Measurements from ENCODE around the gene TMEM239.
A peak's percentile ranks its signal among the peaks of the same experiment; 100 is the strongest.
"Not testable (repeated sequence)": the region's sequence is repeated elsewhere in the genome, so short reads cannot be mapped to it uniquely, and the experiment has no call there.

The TMEM239 gene

DNA sequence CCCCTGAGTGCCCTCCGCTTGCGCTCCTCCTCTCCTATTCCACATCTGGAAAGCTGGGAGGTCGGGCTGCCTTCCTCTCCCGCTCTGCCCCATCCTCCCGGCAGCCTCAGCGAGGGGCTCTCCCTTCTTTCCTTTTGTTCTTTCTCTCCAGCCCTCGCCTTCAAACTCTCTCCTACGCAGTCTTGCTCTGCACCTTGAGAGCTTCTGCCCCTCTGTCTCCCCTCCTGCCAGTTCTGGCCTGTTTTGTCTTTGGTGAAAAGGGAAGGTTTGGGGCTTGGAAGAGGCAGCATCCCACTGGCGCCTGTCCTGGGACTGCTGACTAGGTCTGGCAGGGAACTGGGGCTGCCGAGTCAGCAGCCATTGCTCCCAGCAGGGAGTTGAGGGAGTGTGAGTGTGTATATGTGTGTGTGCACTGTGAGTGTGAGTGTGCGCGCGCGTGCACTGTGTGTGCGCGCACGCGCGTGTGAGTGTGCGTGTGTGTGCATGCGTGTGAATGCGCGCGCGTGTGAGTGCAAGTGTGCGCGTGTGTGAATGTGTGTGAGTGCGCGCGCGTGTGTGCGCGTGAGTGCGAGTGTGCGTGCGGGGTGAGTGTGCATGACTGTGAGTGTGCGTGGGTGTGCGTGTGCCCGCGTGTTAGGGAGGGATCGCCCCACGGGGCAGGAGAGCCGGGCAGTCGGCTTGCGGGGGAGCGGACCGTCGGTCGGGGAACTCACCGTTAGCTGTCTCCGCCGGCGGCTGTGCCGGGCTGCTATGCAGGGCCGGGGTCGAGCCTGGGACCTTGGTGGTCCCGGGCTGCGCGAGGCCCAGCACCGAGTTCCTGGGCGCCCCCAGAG lies 16.3 kb upstream of the TMEM239 start:
- no peak for DNase-seq (ENCODE audit: low read depth)

DNA sequence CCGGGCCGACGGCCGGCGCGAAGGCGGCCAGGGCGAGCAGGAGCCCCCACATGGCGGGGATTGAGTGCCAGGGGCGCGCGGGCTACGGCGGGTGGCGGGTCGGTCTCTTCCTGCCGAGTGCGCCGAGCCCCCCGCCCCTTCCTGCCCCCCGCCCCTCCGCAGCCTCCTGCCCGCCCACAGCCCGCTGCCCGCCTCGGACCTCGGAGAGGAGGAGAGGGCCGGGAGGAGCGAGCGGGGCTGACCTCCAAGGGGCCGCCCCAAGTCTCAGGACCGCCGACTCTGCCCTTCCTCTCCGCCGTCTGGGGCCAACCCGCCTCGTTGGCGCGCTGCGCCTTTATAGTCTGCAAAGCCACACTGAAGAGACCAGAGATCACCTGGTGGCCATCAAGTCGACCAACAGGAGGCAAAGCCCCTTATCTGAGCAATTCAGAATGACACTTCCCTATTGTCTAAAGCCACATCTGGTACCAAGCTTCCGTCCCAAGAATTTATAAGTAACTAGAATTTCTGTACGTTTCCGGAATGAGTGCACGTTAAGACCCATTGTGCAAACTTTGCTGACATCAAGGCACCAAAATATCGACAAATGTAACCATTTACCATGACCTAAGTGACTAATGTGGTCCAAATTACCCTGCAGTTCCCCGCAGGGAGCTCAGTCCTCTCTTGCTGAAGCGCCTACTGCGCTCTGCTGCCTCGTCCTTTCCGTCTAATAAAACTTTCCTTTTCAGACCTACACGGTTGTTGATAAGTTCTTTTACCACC lies 15.5 kb upstream of the TMEM239 start, which contains the start of gene CPXM1:
Gene CPXM1 (minus strand): TSS at position 107 of the 765 bp plus-strand sequence. CDS start 55 bp downstream, at position 52.
- DNase-seq (ENCODE audit: low read depth): no peak

DNA sequence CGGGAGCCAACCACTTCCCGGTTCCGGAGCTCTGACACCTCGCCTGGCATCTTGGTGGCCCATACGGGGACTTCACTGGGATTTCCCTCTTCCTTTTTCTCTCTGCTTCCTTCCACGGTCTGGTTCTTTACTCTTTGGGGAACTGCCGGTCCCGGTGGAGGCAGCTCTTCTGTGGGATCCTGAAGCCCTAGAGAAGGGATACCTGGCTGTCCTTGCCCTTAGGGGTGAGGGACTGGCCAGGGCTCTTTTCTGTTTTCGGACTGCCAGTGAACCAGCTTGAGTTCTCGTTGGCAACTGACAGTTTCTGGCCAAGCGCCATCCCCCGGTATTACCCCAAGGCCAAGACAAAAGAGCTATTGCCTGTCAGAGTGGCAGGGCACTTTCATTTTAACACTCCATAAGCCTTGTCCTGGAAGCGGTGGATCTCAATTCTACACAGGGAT lies 14.9 kb upstream of the TMEM239 start:
- no peak for DNase-seq (ENCODE audit: low read depth)

DNA sequence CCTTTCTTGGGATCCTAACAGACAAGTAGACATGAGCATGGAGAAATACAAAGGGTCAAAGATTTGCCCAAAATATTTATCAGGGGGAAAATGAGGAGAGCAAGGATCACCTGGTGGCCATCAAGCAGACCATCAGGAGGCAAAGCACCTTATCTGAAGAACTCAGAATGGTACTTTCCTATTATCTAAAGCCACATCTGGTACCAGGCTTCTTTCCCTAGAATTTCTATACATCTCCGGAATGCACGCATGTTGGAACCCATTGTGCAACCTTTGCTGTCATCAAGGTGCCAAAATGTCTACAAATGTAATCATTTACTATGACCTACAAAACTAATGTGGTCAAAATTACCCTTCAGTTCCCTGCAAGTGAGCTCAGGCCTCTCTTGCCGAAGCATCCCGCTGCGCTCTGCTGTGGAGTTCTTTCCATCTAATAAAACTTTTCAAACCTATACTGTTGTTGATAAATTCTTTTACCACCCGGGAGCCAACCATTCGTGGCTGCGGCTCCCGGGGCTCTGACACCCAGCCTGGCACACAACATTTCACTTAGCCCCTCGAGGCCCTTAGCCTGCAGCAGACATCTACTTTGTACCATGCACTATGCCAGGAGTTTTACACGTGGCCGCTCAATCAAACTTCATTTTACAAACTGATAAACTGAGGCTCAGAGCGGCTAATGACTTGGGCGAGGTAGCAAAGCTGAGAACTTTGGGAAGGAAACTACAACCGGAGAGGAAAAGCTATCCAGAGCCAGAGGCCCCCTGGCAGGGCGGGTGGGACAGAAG lies 11.9 kb upstream of the TMEM239 start:
- DNase-seq (ENCODE audit: low read depth): no peak

DNA sequence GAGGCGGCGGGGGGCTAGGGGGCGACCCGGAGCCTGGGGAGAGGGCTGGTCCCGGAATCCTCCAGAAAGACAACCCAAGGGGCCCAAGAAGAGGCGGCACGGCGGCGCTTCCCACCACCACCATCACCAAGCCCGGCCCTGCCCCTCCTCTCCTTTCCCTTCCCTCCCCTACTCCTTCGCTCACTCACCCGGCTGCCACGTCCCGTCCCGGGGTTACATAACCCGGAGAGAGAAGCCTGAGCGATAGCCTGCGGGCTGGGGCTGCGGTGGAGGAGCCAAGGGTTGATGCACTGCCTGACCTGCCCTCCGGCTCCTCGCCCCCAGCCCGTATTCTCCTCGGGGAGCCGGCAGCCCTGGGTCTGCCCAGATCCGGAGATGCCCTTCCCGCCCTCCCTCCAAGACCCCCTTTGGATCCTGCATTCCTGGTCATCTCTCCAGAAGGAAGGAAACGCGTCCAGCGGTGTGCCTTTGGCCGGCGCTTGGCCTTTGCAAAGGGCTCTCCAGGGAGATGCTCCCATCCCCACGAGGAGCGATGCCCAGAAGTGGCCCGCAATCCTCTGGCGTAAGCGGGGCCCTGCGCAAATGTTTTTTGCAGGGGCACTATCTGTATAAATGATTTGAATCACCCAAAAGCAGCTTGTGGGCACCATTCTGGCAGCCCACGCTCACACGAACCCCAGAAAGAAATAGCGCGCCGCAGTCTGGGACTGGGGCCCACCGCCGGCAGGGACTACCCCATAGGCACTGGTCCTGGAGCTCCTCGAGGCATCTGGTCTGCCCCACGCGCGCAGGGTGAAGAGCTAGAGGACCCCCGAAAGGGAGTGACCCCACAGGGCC lies 11.1 kb upstream of the TMEM239 start:
- DNase-seq (ENCODE audit: low read depth): peak; percentile 47

DNA sequence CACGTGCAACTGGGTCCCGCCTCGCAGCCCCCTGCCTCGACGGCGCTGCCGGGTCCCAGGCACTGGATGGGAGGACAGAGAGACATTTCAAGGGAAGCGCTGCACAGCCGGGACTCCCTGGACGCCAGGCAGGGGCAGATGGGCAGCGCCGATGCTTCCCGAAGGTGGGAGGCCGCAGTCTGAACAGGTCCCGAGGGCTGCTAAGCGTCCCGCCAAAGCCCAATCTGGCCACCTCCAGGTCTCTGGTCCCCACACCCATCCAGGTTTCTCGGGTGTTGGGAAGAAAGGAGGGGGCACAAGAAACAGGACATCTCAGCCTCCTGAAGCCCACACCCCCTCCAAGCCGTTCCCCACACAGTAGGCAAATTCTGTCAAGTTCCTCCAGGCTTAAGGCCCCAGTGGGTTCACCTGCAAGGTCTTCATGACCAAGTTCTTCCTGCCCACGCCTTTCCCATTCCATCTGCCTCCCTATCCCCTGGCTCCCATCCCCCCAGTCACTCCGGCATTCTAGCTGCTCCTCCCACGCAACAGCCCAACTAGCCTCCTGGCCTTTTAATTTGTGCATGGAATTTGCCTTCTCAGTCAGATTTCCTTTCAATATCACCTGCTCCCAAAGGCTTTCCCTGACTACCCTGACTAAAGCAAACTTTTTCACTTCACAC lies 10.3 kb upstream of the TMEM239 start:
- DNase-seq (ENCODE audit: low read depth): no peak

DNA sequence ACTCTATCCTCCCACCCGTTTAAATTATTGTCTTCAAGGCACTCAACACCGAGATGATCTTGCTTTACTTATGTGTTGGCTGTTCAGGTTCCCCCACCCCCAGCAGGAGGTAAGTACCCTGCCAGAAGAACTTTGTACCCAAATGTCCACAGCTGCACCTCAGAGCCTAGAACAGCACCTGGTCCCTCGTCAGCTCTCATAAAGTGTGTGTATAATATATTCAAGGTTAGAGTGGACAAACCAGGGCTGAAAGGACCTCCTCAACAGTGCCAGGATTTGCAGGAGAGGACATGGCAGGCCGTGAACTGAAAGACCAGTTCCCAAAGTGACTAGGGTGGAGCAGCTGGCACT lies 9.8 kb upstream of the TMEM239 start:
- no peak for DNase-seq (ENCODE audit: low read depth)

DNA sequence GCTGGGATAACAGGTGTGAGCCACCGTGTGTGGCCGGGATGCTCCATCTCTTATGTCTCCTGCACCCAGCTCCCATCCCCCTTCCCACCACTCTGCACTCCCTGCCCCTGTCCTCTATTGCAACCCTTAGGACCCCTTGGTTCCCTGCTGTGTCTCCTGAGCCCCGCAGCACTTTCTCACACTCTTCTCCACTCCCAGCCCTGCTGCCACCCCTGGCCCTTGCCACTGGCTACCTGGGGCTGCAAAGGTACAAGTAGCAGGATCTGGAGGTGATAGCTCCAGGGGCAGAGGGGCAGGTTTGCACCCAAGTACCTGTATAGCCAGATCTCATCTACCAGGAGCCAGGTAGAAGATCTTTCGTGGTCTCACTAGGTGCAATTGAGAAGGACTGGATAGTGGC lies 9.1 kb upstream of the TMEM239 start:
- DNase-seq (ENCODE audit: low read depth): no peak

DNA sequence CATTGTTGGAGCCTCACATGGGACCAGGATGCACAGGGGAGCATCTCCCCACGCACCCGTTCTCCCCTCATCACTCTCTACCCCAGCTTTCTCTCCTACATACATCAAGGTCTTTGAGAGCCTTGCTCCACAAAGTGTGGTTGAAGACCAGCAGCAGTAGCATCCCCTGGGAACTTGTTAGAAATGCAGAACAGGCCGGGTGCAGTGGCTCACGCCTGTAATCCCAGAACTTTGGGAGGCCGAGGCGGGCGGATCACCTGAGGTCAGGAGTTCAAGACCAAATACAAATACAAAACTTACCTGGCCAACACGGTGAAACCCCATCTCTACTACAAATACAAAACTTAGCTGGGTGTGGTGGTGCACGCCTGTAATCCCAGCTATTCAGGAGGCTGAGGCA lies 8.2 kb upstream of the TMEM239 start:
- DNase-seq (ENCODE audit: low read depth): not testable (repeated sequence)

DNA sequence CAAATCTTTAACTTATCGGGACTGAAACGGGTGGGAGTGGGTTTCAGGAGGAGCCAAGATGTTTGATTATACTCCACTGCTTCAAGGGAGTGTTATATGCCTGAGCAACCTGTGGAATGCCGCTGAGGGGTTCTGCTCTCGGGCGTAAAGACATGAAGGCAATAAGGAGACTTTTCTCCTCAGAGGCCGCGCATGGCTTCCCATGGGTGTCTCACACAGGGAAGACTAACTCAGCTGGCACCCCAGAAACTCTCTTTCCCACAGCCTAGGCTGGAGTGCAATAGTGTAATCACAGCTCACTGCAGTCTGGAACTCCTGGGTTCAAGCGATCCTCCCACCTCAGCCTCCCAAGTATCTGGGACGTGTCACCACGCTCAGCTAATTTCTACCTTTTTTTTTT lies 6.5 kb upstream of the TMEM239 start:
- no peak for DNase-seq (ENCODE audit: low read depth)

DNA sequence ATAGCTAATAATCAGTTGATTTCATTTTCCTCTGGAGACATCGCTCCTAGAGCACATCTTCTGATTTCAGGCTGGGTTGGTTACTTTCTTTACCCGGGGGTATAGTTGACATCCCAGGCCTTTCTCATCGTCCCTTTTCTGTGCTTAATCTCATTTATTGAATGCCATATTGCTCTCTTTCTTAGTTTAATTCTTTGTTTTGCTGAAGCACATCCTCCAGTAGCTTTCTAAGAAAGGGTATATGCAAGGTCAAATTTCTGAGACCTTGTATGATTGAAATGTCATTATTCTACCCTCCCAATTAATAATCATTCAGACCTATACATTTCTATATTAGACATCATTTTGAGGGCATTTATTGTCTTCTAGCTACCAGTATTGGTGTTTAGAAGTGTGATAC lies 4.0 kb upstream of the TMEM239 start:
- DNase-seq (ENCODE audit: low read depth): no peak

DNA sequence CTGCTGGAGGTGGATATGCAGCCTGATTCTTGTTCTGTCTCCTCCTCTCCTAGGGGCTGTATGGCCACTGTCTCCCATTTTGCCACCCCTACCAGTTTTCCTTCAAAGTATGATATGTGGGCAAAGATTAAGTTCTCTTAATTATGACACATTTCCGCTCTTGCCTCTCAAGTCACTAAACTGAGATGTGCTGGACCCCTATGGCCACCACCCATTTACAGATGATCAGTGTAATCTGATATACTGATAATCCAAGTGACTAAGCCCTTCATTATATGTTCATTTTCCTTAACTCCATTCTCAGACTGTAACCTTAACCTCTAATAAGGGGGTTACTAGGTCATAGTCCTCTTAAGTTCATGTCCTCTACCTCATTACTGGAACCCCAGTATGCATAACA lies 2.1 kb upstream of the TMEM239 start:
- DNase-seq (ENCODE audit: low read depth): no peak

DNA sequence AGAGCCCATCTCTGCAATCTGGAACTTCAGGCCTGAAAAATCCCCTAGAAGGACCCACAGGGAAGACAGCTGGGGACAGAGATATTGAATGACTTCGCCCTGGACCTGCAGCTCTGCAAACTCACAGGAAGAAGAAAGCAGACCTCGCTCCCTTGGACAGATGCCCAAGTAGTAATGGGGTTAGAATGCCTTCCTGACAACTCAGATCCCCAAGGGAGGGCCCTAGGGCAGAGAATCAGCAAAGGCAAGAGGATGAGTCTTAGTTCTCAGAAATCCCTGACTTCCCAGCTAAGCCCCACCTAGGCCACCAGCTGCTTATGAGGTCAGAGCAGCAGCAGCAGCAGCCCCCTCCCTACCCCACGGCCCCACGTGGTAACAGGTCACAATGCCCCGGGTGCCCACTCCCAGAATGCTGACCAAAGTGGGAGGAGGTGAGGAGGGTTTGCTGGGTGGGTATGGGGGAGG lies 1.5 kb upstream of the TMEM239 start, which contains the start of gene C20orf141:
Gene C20orf141 (plus strand): TSS at position 401 of the 465 bp plus-strand sequence. CDS start 198 bp downstream, outside the sequence.
- DNase-seq (ENCODE audit: low read depth): peak; percentile 97

DNA sequence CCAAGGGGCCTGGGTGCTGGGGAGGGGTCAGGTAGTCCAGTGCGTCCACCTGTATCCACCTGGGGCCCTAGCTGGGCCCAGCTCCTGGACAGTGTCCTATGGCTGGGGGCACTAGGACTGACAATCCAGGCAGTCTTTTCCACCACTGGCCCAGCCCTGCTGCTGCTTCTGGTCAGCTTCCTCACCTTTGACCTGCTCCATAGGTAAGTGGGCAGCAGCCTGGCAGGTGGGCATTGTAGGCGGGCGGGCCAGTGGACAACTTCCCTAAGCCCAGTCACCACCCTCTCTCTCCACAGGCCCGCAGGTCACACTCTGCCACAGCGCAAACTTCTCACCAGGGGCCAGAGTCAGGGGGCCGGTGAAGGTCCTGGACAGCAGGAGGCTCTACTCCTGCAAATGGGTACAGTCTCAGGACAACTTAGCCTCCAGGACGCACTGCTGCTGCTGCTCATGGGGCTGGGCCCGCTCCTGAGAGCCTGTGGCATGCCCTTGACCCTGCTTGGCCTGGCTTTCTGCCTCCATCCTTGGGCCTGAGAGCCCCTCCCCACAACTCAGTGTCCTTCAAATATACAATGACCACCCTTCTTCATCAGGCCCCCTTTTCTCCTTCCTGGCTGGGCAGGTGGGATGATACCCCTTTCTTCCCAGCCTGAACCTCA lies 793 bp upstream of the TMEM239 start:
- no peak for DNase-seq (ENCODE audit: low read depth)

DNA sequence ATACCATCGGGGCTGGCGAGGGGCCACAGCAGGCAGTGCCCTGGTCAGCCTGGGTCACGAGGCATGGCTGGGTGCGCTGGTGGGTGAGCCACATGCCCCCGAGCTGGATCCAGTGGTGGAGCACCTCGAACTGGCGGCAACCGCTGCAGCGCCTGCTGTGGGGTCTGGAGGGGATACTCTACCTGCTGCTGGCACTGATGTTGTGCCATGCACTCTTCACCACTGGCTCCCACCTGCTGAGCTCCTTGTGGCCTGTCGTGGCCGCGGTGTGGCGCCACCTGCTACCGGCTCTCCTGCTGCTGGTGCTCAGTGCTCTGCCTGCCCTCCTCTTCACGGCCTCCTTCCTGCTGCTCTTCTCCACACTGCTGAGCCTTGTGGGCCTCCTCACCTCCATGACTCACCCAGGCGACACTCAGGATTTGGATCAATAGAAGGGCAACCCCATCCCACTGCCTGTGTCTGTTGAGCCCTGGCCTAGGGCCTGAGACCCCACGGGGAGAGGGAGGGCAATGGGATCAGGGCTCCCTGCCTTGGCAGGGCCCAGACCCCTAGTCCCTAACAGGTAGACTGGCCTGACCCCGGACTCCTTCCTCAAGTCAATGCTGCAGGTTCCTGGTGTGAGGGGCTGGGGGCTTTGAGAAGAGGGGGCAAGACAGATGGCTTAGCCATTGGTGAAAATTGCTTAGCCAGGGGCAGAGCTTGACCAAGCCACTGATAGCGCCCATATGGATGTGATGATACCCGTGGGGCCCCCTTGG lies 598 bp downstream of the TMEM239 start:
- no peak for DNase-seq (ENCODE audit: low read depth)

DNA sequence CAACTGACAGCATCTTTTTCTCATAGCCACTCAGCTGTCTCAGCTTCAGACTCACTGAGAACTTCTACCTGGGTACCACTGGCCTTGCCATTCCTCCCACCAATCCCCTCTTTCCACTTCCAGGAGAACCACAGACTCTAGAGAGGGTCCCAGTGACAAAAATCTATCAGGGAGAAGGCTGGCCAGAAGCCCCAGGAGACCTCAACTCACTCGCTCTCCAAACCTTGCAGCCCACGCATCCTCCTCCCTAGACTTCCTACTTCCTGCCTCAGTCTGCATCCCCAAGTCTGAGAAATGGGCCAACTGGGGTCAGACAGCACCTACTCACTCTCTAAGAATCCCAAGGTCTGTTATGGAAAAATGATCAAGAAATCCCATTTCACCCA lies 1.2 kb downstream of the TMEM239 start:
- no peak for DNase-seq (ENCODE audit: low read depth)

DNA sequence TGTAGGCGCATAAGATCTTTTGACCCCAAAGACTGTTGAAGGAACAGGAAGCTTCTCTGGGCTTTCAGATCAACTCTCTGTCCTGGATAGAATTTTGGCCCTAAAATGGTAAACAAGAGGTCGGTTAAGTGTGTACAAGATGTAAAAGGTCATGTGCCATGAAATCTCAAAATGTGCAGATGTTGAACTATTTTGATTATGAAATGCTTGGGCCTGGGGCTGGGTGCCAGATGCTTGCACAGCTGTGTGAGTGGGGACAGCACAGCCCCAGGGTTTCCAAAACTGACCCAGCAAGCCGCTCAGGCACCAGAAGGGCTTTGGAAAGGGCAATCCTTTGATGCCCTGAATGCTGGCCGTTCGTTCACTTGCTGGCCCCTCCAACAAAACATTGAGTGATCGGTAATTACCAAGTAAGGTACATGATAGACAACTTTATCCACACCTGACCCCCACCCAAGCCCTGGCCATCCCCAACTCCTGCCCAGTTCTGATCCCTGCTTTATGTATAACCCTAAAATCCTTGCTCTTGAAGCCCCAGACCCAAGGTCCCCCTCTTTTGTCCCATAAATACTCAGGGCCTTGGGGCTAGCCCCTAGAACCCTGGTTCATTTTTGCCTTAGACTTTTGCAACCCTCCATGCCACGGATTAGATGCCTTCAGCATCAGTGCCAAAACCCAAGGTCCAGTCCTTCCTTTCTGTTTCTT lies 1.9 kb downstream of the TMEM239 start:
- DNase-seq (ENCODE audit: low read depth): no peak

DNA sequence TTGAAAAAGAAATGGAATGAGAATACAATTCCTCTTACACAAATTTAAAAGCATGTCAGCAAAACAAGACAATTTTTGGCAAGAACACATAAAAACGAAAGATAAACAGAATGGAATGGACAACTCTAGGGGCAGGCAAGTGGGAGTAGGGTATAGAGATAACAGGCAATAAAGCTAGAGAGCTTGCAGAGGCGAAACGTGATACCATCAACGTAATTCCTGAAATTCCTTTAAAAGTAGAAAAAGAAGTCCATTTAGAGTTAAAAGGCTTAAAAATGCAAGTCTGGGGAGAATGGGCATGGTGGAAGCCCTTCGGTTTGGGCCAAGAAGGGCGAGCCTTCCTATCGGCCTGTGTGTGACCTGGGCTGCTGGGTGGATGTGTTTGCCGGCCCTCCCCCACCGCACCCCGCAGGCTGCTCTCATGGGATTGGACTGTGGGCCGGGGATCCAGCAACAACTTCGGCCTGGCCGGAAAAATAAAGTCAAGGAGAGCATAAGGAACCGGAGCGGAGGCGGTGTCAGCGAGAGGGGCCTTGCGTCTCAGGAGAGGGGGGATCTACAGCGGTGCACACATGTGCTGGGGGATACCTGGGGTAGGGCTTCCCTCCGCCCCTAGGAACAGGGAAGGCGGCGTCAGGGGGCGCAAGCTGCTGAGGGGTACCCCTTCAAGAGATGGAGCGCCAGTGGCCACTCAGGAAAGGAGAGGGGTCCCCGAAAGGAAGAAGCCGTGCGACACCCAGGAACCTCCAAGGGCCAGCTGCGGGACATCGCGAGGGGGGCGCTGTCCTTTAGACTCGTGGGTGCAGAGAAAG lies 4.1 kb downstream of the TMEM239 start:
- peak; percentile 90 for DNase-seq (ENCODE audit: low read depth)
